Esophagus muscularis mucosa (tissue), 4 donors: ENCODE measurements around the gene SLC2A8. TPM values are rescaled to one million over a fixed set of nuclear protein-coding genes. Genes with fewer than 3 reads are reported as not detected.

Experiments used
- DNase-seq: peaks from one replicate; pipeline ENCODE4 v3.0.0-alpha.2; 2017; ENCODE audit errors: extremely low spot score
- H3K27ac ChIP-seq, 4 donors: fragments of 200-600 bp; sonication (generic); replicated peaks in 1 of 4; 1 replicate in 3 of 4; 2 replicates in 1 of 4; pipeline ENCODE4 v1.5.1; 2016 to 2019; ENCODE audit warnings: mild to moderate bottlenecking in 1 of 4
- H3K27me3 ChIP-seq, 4 donors: fragments of 200-600 bp; sonication (generic); one replicate each; pipeline versions ENCODE4 v1.5.1 to v1.6.0; 2016 to 2019
- H3K36me3 ChIP-seq, 4 donors: fragments of 200-600 bp; sonication (generic); one replicate each; pipeline ENCODE4 v1.5.1; 2016 to 2019
- H3K4me1 ChIP-seq, 4 donors: fragments of 200-600 bp; sonication (generic); one replicate each; pipeline ENCODE4 v1.5.1; 2016 to 2019
- H3K4me3 ChIP-seq, 4 donors: fragments of 200-600 bp; sonication (generic); 1 replicate in 2 of 4; 2 replicates in 2 of 4; pipeline ENCODE4 v1.5.1; 2016 to 2019; ENCODE audit warnings: mild to moderate bottlenecking in 4 of 4, moderate library complexity in 1 of 4
- H3K9me3 ChIP-seq, 4 donors: fragments of 200-600 bp; sonication (generic); 1 replicate in 3 of 4; 2 replicates in 1 of 4; pipeline ENCODE4 v1.5.1; 2016 to 2019
- EP300 ChIP-seq: sonication (generic); formaldehyde crosslinking; IDR thresholded peaks from one replicate; pipeline ENCODE4 v1.6.1; 2017; ENCODE audit warnings: antibody characterized with exemption
- POLR2A ChIP-seq: fragments of 450-650 bp; IDR thresholded peaks from one replicate; pipeline ENCODE4 v1.6.1; 2017; ENCODE audit warnings: antibody characterized with exemption, moderate library complexity, mild to moderate bottlenecking, low read depth
- POLR2AphosphoS5 ChIP-seq, 2 donors: sonication (generic); formaldehyde crosslinking; IDR thresholded peaks; one replicate each; pipeline ENCODE4 v1.6.1; 2017; ENCODE audit warnings: antibody characterized with exemption in 2 of 2
- WGBS: methylation state at CpG from one replicate; pipeline ENCODE4 v1.1.5; 2018; 5-methylcytosine and 5-hydroxymethylcytosine counted together
- intact Hi-C: fragments of 100-400 bp; cut with DNase I; formaldehyde crosslinking; loops from one replicate; pipeline ENCODE4 v1.15.1; 2023
- total RNA-seq, 4 donors: library from RNA; depleted of rRNA; stranded (reverse); fragments of >200 nt; gene quantifications; one replicate each; pipeline versions ENCODE4 v1.1.0 to v1.2.1, GENCODE V29; 2016
- TF ChIP-seq, protein P1 (sequence below), 3 experiments: fragments of 200-600 bp in 2 of 3; fragments of 450-650 bp in 1 of 3; sonication (generic) in 2 of 3; IDR thresholded peaks; one replicate each; pipeline ENCODE4 v1.5.1; 2017 to 2019; ENCODE audit warnings: antibody characterized with exemption in 3 of 3, mild to moderate bottlenecking in 2 of 3, moderate library complexity in 1 of 3

SLC2A8 gene
- total RNA-seq, 4 donors from 2014 or later = 27.0 to 34.5 (median 31.7) TPM

DNA sequence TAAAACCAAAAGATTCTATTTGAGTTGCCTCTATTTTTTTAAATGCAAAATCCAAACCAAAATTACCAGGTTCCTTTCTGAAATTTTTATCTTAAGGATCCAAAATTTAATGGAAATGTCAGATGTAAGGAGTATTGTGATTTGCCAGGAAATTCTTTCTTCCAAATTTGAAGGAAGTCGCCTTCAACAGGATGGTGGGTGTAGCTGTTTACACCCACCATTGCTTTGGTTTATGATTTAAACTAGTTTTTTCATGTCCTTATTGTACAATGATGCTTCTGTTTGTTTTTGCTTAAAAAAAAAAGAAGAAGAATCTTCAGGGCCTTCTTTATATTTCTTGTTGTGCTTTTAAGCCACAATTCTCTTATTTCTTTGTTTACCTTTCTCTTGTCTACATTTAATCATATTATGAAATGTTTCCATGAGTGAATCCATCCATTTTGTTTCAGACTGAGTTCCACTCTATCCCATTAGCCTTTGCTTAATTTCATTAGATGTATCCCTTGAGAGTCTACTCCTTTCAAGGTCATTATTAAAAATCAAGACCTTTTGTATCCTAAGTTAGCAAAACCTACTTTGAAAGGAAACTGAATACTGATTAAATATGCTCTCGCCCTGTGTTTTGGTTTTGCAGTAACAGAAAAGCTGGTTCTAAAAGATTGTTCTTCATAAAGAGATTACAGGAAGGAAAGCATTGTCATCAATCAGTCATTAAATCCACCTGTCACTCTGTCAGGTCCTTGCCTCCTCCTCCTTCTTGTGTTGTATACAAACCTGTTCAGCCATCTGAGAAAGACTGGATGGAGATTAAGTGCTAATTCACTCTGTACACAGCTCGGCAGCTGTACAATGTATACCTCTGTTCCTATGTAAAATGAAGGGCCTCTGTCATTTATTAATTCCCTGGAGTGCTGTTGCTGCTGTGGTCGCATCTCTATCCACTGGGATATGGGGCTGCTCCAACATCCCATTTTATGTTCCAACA, 45.5 kb upstream of the SLC2A8 start:
- Histone ChIP-seq H3K36me3 (peaks cover 3 to 26% (median 15%) of the 10 kb centered on the region in 4 donors), H3K9me3 (no peaks in the 10 kb centered on the region), H3K27me3 (no peaks in the 10 kb centered on the region), H3K27ac (no peak overlapping the region), H3K4me1 (no peaks in the 10 kb centered on the region), H3K4me3 (no peak overlapping the region)
- 73% methylated on average over 4 of the region's 4 CpGs for WGBS
- intact Hi-C loops = no loop called here
- DNase-seq = no peak
- TF ChIP-seq, protein P1, sequence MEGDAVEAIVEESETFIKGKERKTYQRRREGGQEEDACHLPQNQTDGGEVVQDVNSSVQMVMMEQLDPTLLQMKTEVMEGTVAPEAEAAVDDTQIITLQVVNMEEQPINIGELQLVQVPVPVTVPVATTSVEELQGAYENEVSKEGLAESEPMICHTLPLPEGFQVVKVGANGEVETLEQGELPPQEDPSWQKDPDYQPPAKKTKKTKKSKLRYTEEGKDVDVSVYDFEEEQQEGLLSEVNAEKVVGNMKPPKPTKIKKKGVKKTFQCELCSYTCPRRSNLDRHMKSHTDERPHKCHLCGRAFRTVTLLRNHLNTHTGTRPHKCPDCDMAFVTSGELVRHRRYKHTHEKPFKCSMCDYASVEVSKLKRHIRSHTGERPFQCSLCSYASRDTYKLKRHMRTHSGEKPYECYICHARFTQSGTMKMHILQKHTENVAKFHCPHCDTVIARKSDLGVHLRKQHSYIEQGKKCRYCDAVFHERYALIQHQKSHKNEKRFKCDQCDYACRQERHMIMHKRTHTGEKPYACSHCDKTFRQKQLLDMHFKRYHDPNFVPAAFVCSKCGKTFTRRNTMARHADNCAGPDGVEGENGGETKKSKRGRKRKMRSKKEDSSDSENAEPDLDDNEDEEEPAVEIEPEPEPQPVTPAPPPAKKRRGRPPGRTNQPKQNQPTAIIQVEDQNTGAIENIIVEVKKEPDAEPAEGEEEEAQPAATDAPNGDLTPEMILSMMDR (IDR thresholded peaks at IDR 0.05) = no peak
- no peak for TF ChIP-seq EP300

DNA sequence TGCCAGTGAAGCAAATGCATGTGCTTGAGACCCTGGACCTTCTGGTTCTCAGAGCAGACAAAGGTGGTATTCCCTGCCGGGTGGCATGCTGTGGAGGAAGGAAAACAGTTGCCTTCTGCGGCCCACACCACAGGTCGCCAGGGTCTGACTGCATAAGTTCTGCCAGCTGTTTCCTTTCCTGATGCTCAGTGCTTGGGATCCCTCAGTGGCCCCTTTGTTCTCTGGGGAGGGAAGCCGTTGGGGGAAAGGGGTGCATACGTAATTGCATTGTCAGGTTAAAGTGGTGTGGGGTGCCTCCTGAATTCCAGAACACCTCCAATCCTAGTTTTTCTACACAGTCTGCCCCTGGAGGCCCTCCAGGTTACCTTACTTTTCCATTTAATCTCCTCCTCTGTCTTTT, 43.1 kb upstream of the SLC2A8 start:
- Histone ChIP-seq H3K4me3 (no peak overlapping the region), H3K27me3 (no peaks in the 10 kb centered on the region), H3K27ac (no peak overlapping the region), H3K36me3 (peaks cover 3 to 39% (median 30%) of the 10 kb centered on the region in 4 donors), H3K4me1 (no peaks in the 10 kb centered on the region), H3K9me3 (no peaks in the 10 kb centered on the region)
- intact Hi-C loops = no loop called here
- WGBS = 59% methylated on average over 5 of the region's 5 CpGs
- no peak for DNase-seq
- TF ChIP-seq POLR2AphosphoS5 (IDR thresholded peaks at IDR 0.05) (no peak), POLR2A (no peak), EP300 (no peak)
- TF ChIP-seq, protein P1 (IDR thresholded peaks at IDR 0.05) = no peak

DNA sequence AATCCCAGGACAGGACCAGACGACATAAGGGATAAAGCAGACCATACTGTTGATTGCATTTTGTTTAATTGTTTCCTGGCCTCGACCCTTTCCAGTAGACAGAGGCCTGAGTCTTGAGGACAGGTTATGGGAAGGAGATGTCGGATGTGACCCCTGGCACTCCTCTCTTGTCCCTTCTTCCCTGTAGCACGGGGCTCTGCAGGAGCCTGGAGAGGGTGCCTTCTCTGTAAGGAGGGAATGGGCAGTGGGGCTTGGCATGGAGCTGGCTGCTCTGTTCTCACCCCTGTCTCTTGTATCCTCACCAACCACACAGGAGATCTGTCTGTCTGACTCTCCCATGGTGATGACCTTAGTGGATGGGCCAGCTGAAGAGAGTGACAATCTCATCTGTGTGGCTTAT, 40.1 kb upstream of the SLC2A8 start:
- no peak overlapping the region for H3K4me3 ChIP-seq
- WGBS = 93% methylated on average over 3 of the region's 4 CpGs
- peaks cover 0 to 5% (median 2%) of the 10 kb centered on the region in 4 donors for H3K4me1 ChIP-seq
- no peak for TF ChIP-seq POLR2AphosphoS5 (IDR thresholded peaks at IDR 0.05)
- TF ChIP-seq POLR2A = no peak
- no peak for TF ChIP-seq EP300
- TF ChIP-seq, protein P1 (IDR thresholded peaks at IDR 0.05) = no peak
- intact Hi-C loops = no loop called here
- DNase-seq = no peak
- no peaks in the 10 kb centered on the region for H3K27me3 ChIP-seq
- H3K9me3 ChIP-seq = no peaks in the 10 kb centered on the region
- no peak overlapping the region for H3K27ac ChIP-seq
- peaks cover 3 to 44% (median 32%) of the 10 kb centered on the region in 4 donors for H3K36me3 ChIP-seq

DNA sequence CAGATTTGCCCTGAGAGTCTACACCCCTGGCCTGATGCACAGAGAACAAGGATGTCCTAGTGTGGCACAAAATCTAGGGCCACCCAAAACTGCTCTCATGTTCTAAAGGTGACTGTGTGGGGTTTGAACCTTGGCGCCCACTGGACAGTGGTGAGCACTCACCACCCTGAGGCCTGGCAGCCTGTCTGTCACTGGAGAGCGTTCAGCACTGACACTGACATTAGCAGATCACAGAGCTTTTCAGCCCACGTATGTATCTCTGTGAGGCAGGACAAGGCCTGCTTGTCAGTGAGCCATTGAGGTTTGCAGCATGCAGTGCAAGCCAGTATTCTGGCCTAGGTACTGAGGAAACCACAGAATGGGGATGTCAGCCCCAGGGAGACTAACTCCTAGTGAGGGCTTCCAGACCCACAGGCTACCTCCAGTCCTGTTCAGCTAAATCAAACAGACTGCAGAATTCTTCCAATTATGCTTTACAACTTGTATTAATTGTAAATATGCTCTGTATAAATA, 38.9 kb upstream of the SLC2A8 start:
- DNase-seq = no peak
- intact Hi-C loops = no loop called here
- TF ChIP-seq POLR2AphosphoS5 (IDR thresholded peaks at IDR 0.05) (no peak), POLR2A (no peak), EP300 (no peak)
- TF ChIP-seq, protein P1 (IDR thresholded peaks at IDR 0.05) = no peak
- Histone ChIP-seq H3K4me1 (peaks cover 0 to 5% (median 2%) of the 10 kb centered on the region in 4 donors), H3K27ac (no peak overlapping the region), H3K27me3 (no peaks in the 10 kb centered on the region), H3K36me3 (peaks cover 3 to 55% (median 37%) of the 10 kb centered on the region in 4 donors), H3K4me3 (no peak overlapping the region), H3K9me3 (no peaks in the 10 kb centered on the region)
- 83% methylated on average over 3 of the region's 3 CpGs for WGBS
